ENCODE results near the gene AKAP9.
"Not testable (repeated sequence)": the region's sequence is repeated elsewhere in the genome, so short reads cannot be mapped to it uniquely, and the experiment has no call there.

The AKAP9 gene

DNA sequence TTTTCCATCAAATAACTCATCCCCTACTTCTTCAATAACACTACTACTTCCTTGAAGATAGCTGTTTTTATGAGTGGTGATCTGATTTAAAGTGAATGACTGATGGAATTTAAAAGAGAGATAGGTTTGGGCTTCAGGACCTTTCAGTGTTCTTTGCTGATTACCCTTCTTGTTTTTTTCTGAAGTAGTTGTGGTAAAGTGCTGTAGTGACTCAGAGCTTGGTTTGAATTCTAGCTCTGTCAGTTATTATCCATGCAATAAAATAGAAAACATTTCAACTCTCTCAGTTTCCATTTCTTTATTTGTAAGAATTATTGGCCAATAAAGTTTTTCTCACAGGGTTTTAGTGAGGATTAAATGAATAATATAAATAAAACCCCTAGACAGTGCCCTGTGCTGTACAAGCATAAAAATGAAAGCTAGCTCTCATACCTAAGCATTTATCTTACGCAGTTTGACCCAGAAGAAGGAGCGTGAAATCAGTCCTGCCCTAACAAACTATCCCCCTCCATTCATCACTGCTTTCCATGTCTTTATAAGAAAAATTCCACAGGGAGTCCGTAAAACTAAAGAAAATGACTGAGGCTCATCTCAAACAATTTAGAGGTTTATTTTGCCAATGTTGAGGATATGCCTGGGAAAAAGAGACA lies 25.1 kb upstream of the AKAP9 start:
- H3K27me3 ChIP-seq (ENCODE audit: control insufficient read depth in 1 of 2, insufficient read depth in 2 of 2, low read length in 2 of 2) = no peaks in the 10 kb centered on the region
- H3K9ac ChIP-seq (ENCODE audit: low read length) = no peak overlapping the region
- no peaks in the 10 kb centered on the region for H3K4me1 ChIP-seq (ENCODE audit: insufficient read depth, low read length)
- H3K4me3 ChIP-seq (ENCODE audit: low read depth in 1 of 2, low read length in 2 of 2) = no peak overlapping the region
- H3K27ac ChIP-seq (ENCODE audit: low read depth, low read length) = no peak overlapping the region
- no peaks in the 10 kb centered on the region for H3K36me3 ChIP-seq (ENCODE audit: insufficient read depth, low read length)
- H3K9me3 ChIP-seq (ENCODE audit: low read length) = no peaks in the 10 kb centered on the region

DNA sequence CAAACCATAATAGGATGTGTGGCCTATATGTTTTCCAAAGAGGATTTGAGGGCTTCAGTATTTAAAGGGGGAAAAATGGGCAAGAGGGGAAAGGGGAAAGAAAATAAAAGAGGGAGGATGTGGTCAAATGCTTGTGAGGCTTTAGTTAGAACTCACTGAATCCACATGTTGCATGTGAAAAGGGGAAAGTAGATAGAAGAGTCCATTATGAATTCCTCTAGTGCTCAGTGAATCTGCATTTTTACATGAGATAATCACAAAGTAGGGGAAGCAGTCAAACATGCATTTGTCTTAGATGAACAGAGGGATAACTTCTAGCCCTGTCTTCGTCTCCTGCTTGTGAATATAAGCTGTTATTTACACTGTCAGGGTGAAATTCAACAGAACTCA lies 24.6 kb upstream of the AKAP9 start:
- Histone ChIP-seq H3K9ac (ENCODE audit: low read length) (no peak overlapping the region), H3K9me3 (ENCODE audit: low read length) (no peaks in the 10 kb centered on the region), H3K4me3 (ENCODE audit: low read depth in 1 of 2, low read length in 2 of 2) (no peak overlapping the region), H3K27ac (ENCODE audit: low read depth, low read length) (no peak overlapping the region), H3K36me3 (ENCODE audit: insufficient read depth, low read length) (no peaks in the 10 kb centered on the region), H3K27me3 (ENCODE audit: control insufficient read depth in 1 of 2, insufficient read depth in 2 of 2, low read length in 2 of 2) (no peaks in the 10 kb centered on the region), H3K4me1 (ENCODE audit: insufficient read depth, low read length) (no peaks in the 10 kb centered on the region)

DNA sequence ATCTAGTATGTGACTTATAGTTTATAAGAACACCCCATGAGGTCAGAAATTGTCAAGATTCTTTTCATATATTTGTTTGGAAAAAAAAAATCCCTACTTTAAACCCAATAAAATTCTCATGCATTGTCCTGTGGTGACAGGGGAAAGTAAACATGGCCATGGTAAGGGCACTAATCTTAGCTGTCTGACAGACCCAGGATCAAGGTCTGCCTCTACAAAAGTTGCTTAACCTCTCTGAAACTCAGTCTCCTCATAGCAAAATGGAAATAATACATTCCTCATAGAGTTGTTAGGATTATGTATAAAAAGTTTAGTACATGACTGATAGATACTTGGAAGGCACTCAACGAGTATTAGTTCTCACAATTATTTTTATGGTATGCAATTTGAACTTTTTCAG lies 22.3 kb upstream of the AKAP9 start:
- Histone ChIP-seq H3K4me1 (ENCODE audit: insufficient read depth, low read length) (no peaks in the 10 kb centered on the region), H3K27me3 (ENCODE audit: control insufficient read depth in 1 of 2, insufficient read depth in 2 of 2, low read length in 2 of 2) (no peaks in the 10 kb centered on the region), H3K4me3 (ENCODE audit: low read depth in 1 of 2, low read length in 2 of 2) (no peak overlapping the region), H3K9ac (ENCODE audit: low read length) (no peak overlapping the region), H3K27ac (ENCODE audit: low read depth, low read length) (no peak overlapping the region), H3K9me3 (ENCODE audit: low read length) (no peaks in the 10 kb centered on the region), H3K36me3 (ENCODE audit: insufficient read depth, low read length) (no peaks in the 10 kb centered on the region)

DNA sequence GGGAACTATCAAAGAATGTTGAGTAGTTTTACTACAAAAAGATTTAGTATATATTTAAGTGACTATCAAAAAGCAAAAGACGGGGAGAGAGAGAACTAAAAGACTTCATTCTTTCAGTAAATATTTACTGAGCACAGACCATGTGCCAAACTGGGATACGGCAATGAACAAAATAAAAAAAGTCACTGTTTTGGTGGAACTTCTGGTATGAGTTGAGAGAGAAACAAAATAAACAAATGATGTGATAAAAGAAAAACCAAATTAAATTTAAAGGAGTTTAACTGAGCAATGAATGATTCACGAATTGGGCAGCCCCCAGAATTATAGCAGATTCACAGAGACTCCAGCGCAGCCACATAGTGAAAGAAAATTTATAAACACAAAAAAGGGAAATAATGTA lies 17.8 kb upstream of the AKAP9 start:
- Histone ChIP-seq H3K27ac (ENCODE audit: low read depth, low read length) (no peak overlapping the region), H3K4me3 (ENCODE audit: low read depth in 1 of 2, low read length in 2 of 2) (no peak overlapping the region), H3K9ac (ENCODE audit: low read length) (no peak overlapping the region), H3K4me1 (ENCODE audit: insufficient read depth, low read length) (no peaks in the 10 kb centered on the region), H3K27me3 (ENCODE audit: control insufficient read depth in 1 of 2, insufficient read depth in 2 of 2, low read length in 2 of 2) (no peaks in the 10 kb centered on the region), H3K9me3 (ENCODE audit: low read length) (no peaks in the 10 kb centered on the region), H3K36me3 (ENCODE audit: insufficient read depth, low read length) (no peaks in the 10 kb centered on the region)

DNA sequence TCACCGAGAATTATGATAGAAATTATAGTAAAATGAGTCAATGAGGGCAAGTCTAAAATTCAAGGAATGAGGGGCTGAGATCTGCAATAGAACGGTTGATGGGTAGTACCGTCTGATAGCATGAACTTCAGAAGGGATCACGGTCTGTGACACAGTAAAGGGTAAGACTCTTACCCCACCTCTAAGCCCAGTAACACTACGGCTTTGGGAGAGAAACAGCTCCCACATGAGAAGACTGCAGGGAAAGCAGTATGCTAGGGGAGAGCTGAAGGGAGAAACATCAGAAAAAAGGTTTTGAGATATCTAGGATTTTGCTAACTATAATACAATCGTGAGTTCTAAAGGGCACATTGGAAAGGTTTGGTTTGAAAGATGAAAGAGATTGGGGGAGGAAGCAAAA lies 12.8 kb upstream of the AKAP9 start:
- no peak overlapping the region for H3K4me3 ChIP-seq (ENCODE audit: low read depth in 1 of 2, low read length in 2 of 2)
- H3K4me1 ChIP-seq (ENCODE audit: insufficient read depth, low read length) = no peaks in the 10 kb centered on the region
- H3K9me3 ChIP-seq (ENCODE audit: low read length) = no peaks in the 10 kb centered on the region
- H3K27ac ChIP-seq (ENCODE audit: low read depth, low read length) = no peak overlapping the region
- no peak overlapping the region for H3K9ac ChIP-seq (ENCODE audit: low read length)
- H3K27me3 ChIP-seq (ENCODE audit: control insufficient read depth in 1 of 2, insufficient read depth in 2 of 2, low read length in 2 of 2) = no peaks in the 10 kb centered on the region
- no peaks in the 10 kb centered on the region for H3K36me3 ChIP-seq (ENCODE audit: insufficient read depth, low read length)

DNA sequence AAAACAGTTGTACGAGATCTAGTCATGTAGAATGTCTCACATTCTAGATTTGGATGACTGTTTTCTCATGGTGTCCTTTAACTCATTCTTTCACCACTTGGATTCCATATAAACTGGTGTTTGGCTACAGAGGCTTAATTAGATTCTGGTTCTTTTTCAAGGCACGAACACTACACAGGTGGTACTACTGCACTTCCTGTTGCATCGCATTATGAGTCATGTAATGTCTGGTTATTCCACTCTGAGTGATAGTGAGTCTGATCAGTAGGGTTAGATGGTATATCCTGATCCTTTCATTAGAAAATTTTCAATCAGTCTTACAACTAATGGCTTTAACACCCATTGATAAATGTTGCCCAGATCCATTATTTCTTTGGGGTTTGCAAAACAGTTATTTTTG lies 11.2 kb upstream of the AKAP9 start:
- no peaks in the 10 kb centered on the region for H3K9me3 ChIP-seq (ENCODE audit: low read length)
- no peaks in the 10 kb centered on the region for H3K36me3 ChIP-seq (ENCODE audit: insufficient read depth, low read length)
- H3K4me1 ChIP-seq (ENCODE audit: insufficient read depth, low read length) = no peaks in the 10 kb centered on the region
- H3K27me3 ChIP-seq (ENCODE audit: control insufficient read depth in 1 of 2, insufficient read depth in 2 of 2, low read length in 2 of 2) = no peaks in the 10 kb centered on the region
- no peak overlapping the region for H3K9ac ChIP-seq (ENCODE audit: low read length)
- no peak overlapping the region for H3K27ac ChIP-seq (ENCODE audit: low read depth, low read length)
- H3K4me3 ChIP-seq (ENCODE audit: low read depth in 1 of 2, low read length in 2 of 2) = no peak overlapping the region

DNA sequence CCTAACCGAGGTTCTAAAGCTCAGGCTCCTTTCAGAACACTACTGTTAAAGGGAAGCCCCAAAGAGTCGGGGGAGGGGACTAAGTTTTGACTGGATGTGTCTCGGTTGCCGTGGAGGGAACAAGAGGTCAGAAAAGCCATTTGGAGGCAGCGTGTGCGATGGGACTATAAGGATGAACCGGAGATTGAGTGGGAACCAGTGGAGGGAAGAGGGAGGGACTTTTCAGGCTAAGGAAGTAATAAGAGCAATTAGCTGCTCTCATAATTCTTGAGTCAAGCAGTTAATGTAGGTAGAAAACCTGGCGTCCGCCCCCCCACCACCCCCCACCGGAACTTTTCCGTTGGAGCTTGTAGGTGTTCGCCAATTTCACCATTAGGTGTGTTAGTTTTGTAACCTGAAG lies 491 bp upstream of the AKAP9 start:
- peak overlapping the region; percentile 85 to 88 for H3K4me3 ChIP-seq (ENCODE audit: low read depth in 1 of 2, low read length in 2 of 2)
- H3K9ac ChIP-seq (ENCODE audit: low read length) = peak overlapping the region; percentile 79
- H3K27me3 ChIP-seq (ENCODE audit: control insufficient read depth in 1 of 2, insufficient read depth in 2 of 2, low read length in 2 of 2) = no peaks in the 10 kb centered on the region
- peaks cover 15% of the 10 kb centered on the region for H3K4me1 ChIP-seq (ENCODE audit: insufficient read depth, low read length)
- H3K36me3 ChIP-seq (ENCODE audit: insufficient read depth, low read length) = no peaks in the 10 kb centered on the region
- no peaks in the 10 kb centered on the region for H3K9me3 ChIP-seq (ENCODE audit: low read length)
- peak overlapping the region; percentile 92 for H3K27ac ChIP-seq (ENCODE audit: low read depth, low read length)

DNA sequence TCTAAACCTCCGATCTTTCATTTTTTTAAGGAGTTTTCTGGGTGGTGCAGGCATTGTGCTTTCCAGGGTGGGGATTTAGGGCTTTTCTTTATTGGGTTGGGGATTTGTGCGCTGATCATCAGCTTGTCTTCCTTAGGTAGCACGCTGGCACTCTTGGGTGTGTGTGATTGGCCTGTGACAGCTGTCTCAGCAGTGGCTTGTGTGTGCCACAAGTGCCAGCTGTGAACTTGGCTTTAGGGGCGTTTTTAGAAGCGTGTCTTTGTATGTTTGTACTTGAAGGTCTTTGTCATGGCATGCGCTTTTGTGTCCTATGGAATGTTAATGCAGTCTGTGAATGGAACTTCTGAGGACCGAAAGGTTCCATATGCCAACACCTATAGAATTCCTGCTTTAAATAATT lies 788 bp downstream of the AKAP9 start:
- peaks cover 15% of the 10 kb centered on the region for H3K4me1 ChIP-seq (ENCODE audit: insufficient read depth, low read length)
- peak overlapping the region; percentile 85 to 88 for H3K4me3 ChIP-seq (ENCODE audit: low read depth in 1 of 2, low read length in 2 of 2)
- H3K27me3 ChIP-seq (ENCODE audit: control insufficient read depth in 1 of 2, insufficient read depth in 2 of 2, low read length in 2 of 2) = no peaks in the 10 kb centered on the region
- H3K9ac ChIP-seq (ENCODE audit: low read length) = peak overlapping the region; percentile 79
- H3K36me3 ChIP-seq (ENCODE audit: insufficient read depth, low read length) = no peaks in the 10 kb centered on the region
- H3K27ac ChIP-seq (ENCODE audit: low read depth, low read length) = peak overlapping the region; percentile 92
- H3K9me3 ChIP-seq (ENCODE audit: low read length) = no peaks in the 10 kb centered on the region

DNA sequence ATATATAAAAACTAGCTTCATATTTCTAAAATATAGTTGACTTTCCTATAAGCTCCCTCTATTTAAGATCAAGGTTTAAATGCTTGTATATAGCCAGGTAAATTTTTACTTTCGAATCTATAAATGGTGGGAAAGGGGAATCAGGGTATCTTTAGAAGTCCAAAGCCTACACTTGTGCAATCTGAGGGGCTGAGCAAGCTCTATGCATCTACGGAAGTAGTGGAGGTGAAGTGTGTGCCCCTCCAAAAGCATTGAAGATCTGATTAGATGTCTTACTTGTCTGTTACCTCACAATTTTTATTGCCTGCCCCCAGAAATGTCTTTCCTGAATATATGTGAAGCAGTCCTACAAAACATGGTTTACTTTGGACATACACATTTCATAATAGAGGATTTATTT lies 1.6 kb downstream of the AKAP9 start:
- H3K27ac ChIP-seq (ENCODE audit: low read depth, low read length) = no peak overlapping the region
- H3K4me3 ChIP-seq (ENCODE audit: low read depth in 1 of 2, low read length in 2 of 2) = peak overlapping the region in 1 of 2 donors; percentile 21
- H3K9me3 ChIP-seq (ENCODE audit: low read length) = no peaks in the 10 kb centered on the region
- no peaks in the 10 kb centered on the region for H3K36me3 ChIP-seq (ENCODE audit: insufficient read depth, low read length)
- H3K4me1 ChIP-seq (ENCODE audit: insufficient read depth, low read length) = peaks cover 15% of the 10 kb centered on the region
- no peaks in the 10 kb centered on the region for H3K27me3 ChIP-seq (ENCODE audit: control insufficient read depth in 1 of 2, insufficient read depth in 2 of 2, low read length in 2 of 2)
- H3K9ac ChIP-seq (ENCODE audit: low read length) = peak overlapping the region; percentile 20

DNA sequence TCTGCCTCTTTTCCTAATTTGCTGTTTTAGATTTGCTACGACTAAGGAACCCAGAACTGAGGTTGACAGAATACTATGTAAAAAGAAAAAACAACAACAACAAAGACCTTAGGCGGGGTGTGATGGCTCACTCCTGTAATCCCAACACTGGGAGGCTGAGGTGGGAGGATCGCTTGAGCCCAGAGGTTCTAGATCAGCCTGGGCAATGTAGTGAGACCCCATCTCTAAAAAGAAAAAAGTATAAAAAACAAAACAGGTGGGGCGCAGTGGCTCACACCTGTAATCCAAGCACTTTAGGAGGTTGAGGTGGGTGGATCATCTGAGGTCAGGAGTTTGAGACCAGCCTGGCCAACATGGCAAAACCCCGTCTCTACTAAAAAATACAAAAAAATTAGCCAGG lies 4.3 kb downstream of the AKAP9 start:
- not testable (repeated sequence) for H3K27ac ChIP-seq (ENCODE audit: low read depth, low read length); H3K4me1 ChIP-seq (ENCODE audit: insufficient read depth, low read length); H3K4me3 ChIP-seq (ENCODE audit: low read depth in 1 of 2, low read length in 2 of 2); H3K36me3 ChIP-seq (ENCODE audit: insufficient read depth, low read length); H3K9ac ChIP-seq (ENCODE audit: low read length); H3K9me3 ChIP-seq (ENCODE audit: low read length); H3K27me3 ChIP-seq (ENCODE audit: control insufficient read depth in 1 of 2, insufficient read depth in 2 of 2, low read length in 2 of 2)

DNA sequence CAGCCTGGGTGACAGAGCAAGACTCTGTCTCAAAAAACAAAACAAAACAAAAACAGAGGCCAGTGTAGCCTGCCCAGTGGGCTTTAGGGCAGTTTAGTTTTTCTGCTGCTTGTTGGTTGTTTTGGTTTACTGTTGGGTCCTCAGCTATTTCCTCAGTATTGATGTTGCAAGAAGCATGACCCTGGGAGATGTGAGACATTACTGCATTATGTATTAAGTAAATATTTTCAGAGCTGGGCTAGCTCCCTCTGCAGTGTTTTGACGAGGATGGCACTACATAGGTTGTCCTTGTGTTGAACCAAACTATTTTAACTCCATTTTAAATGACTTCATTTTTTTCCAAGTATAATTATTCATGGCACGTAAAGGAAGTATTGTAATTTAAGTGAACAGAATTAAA lies 4.8 kb downstream of the AKAP9 start:
- no peak overlapping the region for H3K9ac ChIP-seq (ENCODE audit: low read length)
- H3K27me3 ChIP-seq (ENCODE audit: control insufficient read depth in 1 of 2, insufficient read depth in 2 of 2, low read length in 2 of 2) = no peaks in the 10 kb centered on the region
- H3K4me3 ChIP-seq (ENCODE audit: low read depth in 1 of 2, low read length in 2 of 2) = no peak overlapping the region
- H3K4me1 ChIP-seq (ENCODE audit: insufficient read depth, low read length) = peaks cover 8% of the 10 kb centered on the region
- H3K36me3 ChIP-seq (ENCODE audit: insufficient read depth, low read length) = no peaks in the 10 kb centered on the region
- H3K27ac ChIP-seq (ENCODE audit: low read depth, low read length) = no peak overlapping the region
- H3K9me3 ChIP-seq (ENCODE audit: low read length) = no peaks in the 10 kb centered on the region

DNA sequence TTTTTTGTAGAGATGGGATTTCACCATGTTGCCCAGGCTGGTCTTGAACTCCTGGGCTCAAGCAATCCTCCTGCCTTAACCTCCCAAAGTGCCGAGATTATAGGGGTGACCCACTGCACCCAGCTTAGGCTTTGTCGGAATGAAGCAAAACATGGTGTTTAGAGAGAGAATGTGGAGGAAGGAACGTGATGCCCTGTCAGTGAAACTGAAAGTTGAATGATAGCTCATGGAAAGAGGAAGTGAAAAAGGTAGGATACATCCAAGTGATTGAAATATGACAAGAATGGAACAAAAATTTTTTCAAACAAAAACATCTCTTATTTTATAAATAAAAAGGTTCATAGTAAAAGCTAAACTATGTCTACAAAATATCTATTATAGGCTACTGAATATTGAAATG lies 5.9 kb downstream of the AKAP9 start:
- Histone ChIP-seq H3K27ac (ENCODE audit: low read depth, low read length) (no peak overlapping the region), H3K9ac (ENCODE audit: low read length) (no peak overlapping the region), H3K4me1 (ENCODE audit: insufficient read depth, low read length) (peaks cover 8% of the 10 kb centered on the region), H3K4me3 (ENCODE audit: low read depth in 1 of 2, low read length in 2 of 2) (no peak overlapping the region), H3K9me3 (ENCODE audit: low read length) (no peaks in the 10 kb centered on the region), H3K27me3 (ENCODE audit: control insufficient read depth in 1 of 2, insufficient read depth in 2 of 2, low read length in 2 of 2) (no peaks in the 10 kb centered on the region), H3K36me3 (ENCODE audit: insufficient read depth, low read length) (no peaks in the 10 kb centered on the region)

All from muscle layer of colon (tissue), 2 donors.